Measurements from ENCODE around the gene ARHGAP15. TPM values are rescaled to one million over a fixed set of nuclear protein-coding genes. Genes with fewer than 3 reads are reported as not detected.

ARHGAP15 gene
- total RNA-seq, 2 donors from 2014 or later: 2.6 to 6.9 TPM

- no peak overlapping the region for H3K27ac ChIP-seq
- no peaks in the 10 kb centered on the region for H3K4me1 ChIP-seq
- TF ChIP-seq CTCF (IDR thresholded peaks at IDR 0.05): no peak
- H3K36me3 ChIP-seq: no peaks in the 10 kb centered on the region
- DNase-seq (ENCODE audit: low spot score): no peak
- no peak overlapping the region for H3K4me3 ChIP-seq
- no peaks in the 10 kb centered on the region for H3K27me3 ChIP-seq
- no peaks in the 10 kb centered on the region for H3K9me3 ChIP-seq
Observed at GRCh38 chr2:143453981-143454511, 324.8 kb downstream of the ARHGAP15 start.

GRCh38 chr2:143455317-143455716, 326.1 kb downstream of the ARHGAP15 start:
- Histone ChIP-seq H3K27me3 (no peaks in the 10 kb centered on the region), H3K36me3 (no peaks in the 10 kb centered on the region), H3K4me1 (no peaks in the 10 kb centered on the region), H3K4me3 (no peak overlapping the region), H3K9me3 (no peaks in the 10 kb centered on the region), H3K27ac (no peak overlapping the region)
- no peak for TF ChIP-seq CTCF (IDR thresholded peaks at IDR 0.05)
- no peak for DNase-seq (ENCODE audit: low spot score)

GRCh38 chr2:143458258-143459190, 329.3 kb downstream of the ARHGAP15 start:
- Histone ChIP-seq H3K36me3 (no peaks in the 10 kb centered on the region), H3K9me3 (no peaks in the 10 kb centered on the region), H3K4me1 (no peaks in the 10 kb centered on the region), H3K27me3 (no peaks in the 10 kb centered on the region), H3K27ac (no peak overlapping the region), H3K4me3 (no peak overlapping the region)
- no peak for TF ChIP-seq CTCF (IDR thresholded peaks at IDR 0.05)
- no peak for DNase-seq (ENCODE audit: low spot score)

- TF ChIP-seq CTCF (IDR thresholded peaks at IDR 0.05): no peak
- Histone ChIP-seq H3K4me1 (no peaks in the 10 kb centered on the region), H3K4me3 (no peak overlapping the region), H3K27ac (no peak overlapping the region), H3K36me3 (no peaks in the 10 kb centered on the region), H3K27me3 (no peaks in the 10 kb centered on the region), H3K9me3 (no peaks in the 10 kb centered on the region)
- DNase-seq (ENCODE audit: low spot score): no peak
Observed at GRCh38 chr2:143460382-143460781, 331.2 kb downstream of the ARHGAP15 start.

- no peak for TF ChIP-seq CTCF (IDR thresholded peaks at IDR 0.05)
Observed at GRCh38 chr2:143463719-143464118, 334.5 kb downstream of the ARHGAP15 start.

More at GRCh38 chr2:143463719-143464118, 334.5 kb downstream of the ARHGAP15 start:
- Histone ChIP-seq H3K9me3 (no peaks in the 10 kb centered on the region), H3K4me3 (no peak overlapping the region), H3K27me3 (no peaks in the 10 kb centered on the region), H3K4me1 (no peaks in the 10 kb centered on the region), H3K36me3 (no peaks in the 10 kb centered on the region), H3K27ac (no peak overlapping the region)
- DNase-seq (ENCODE audit: low spot score): no peak

All from right atrium auricular region (tissue), 2 donors.